ENCODE results near the gene CD8B. TPM values are rescaled to one million over a fixed set of nuclear protein-coding genes. Genes with fewer than 3 reads are reported as not detected.

The CD8B gene
- total and polyA plus RNA-seq, 12 donors, result 0.11 to 4.5 (median 0.68) TPM; not detected in 1

DNA sequence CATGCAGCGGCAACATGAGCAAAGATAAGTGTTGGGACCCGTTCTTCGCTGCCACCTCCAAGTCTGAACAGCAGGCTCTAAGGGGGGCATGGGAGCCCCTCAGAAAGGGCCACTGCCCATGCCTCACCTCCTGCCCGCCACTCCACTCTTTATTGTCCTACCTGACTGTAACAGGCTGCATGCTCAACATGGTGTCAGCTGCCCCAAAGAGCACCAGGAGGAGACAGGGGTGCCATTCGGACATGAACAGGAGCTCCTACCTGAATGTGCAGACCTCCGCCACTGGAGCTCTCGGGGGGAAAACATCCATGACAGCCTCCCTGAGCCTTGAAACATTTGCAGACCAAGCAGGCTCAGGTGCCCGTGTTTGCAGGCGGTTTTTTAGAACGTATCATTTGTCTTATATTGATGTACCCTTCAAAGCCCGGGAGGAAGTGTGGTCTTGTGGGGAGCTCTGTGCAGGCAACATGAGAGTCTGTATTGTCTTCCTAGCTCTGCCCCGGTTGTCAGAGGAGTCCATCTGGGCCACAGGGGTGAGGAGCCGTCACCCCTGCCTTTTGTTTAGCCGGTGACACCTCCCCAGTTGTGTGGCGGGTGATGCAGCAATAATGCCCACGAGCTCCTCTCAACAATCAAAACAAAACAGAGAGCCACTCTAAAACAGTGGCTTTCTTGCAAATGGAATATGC lies 35.8 kb downstream of the CD8B start:
- no peak overlapping the region for H3K27ac ChIP-seq
- no peaks in the 10 kb centered on the region for H3K27me3 ChIP-seq
- WGBS, 4 donors, result 73 to 81% (median 74%) methylated on average over 11 to 16 of the region's 16 CpGs
- H3K9me3 ChIP-seq (replicated peaks in 1 of 3), result no peaks in the 10 kb centered on the region
- TF ChIP-seq, protein P1, sequence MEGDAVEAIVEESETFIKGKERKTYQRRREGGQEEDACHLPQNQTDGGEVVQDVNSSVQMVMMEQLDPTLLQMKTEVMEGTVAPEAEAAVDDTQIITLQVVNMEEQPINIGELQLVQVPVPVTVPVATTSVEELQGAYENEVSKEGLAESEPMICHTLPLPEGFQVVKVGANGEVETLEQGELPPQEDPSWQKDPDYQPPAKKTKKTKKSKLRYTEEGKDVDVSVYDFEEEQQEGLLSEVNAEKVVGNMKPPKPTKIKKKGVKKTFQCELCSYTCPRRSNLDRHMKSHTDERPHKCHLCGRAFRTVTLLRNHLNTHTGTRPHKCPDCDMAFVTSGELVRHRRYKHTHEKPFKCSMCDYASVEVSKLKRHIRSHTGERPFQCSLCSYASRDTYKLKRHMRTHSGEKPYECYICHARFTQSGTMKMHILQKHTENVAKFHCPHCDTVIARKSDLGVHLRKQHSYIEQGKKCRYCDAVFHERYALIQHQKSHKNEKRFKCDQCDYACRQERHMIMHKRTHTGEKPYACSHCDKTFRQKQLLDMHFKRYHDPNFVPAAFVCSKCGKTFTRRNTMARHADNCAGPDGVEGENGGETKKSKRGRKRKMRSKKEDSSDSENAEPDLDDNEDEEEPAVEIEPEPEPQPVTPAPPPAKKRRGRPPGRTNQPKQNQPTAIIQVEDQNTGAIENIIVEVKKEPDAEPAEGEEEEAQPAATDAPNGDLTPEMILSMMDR (IDR thresholded peaks at IDR 0.05), result no peak
- TF ChIP-seq POLR2A (IDR thresholded peaks at IDR 0.05), result no peak
- intact Hi-C loops (cut with DNase I), result no loop called here
- no peaks in the 10 kb centered on the region for H3K4me1 ChIP-seq (replicated peaks in 1 of 2)
- no peak overlapping the region for H3K4me3 ChIP-seq
- no peaks in the 10 kb centered on the region for H3K36me3 ChIP-seq (replicated peaks in 1 of 2)
- no peak for DNase-seq

DNA sequence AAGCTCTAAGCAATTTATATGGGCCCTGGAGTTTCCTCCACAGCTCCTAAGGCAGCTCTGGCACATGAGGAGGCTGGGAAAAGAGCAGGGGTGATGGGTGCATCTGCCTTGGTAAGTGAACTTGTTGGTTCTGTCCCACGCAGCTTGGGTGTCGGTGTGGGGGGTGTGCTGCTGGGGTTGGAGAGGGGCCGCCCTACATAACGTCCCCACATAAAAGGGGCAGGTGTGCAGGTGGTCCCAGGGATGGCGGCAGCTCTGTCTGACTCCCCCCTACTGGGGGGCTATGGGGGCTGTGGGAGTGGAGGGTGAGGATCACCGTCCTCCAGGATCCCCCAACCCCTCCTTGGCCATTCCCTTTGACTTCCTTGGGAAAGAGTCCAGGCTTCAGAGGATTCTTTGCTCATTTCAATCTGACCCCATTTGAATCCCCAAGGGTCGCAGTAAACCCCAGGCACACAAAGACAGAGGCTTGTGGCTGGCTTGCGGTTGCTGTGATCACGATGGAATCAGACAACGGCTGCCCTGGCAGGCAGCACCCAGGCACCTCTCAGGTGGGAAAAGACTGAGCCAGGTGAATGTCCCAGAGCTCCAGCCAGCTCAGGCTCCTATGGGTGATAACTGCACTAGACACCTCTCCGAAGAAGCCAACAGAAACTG lies 36.5 kb downstream of the CD8B start:
- H3K4me1 ChIP-seq (replicated peaks in 1 of 2), result no peaks in the 10 kb centered on the region
- H3K9me3 ChIP-seq (replicated peaks in 1 of 3), result no peaks in the 10 kb centered on the region
- H3K27ac ChIP-seq, result no peak overlapping the region
- H3K4me3 ChIP-seq, result no peak overlapping the region
- H3K36me3 ChIP-seq (replicated peaks in 1 of 2), result no peaks in the 10 kb centered on the region
- intact Hi-C loops (cut with DNase I), result no loop called here
- H3K27me3 ChIP-seq, result no peaks in the 10 kb centered on the region
- 84 to 93% (median 89%) methylated on average over 9 to 11 of the region's 11 CpGs for WGBS, 4 donors
- TF ChIP-seq, protein P1 (IDR thresholded peaks at IDR 0.05), result no peak
- TF ChIP-seq POLR2A (IDR thresholded peaks at IDR 0.05), result no peak
- no peak for DNase-seq

DNA sequence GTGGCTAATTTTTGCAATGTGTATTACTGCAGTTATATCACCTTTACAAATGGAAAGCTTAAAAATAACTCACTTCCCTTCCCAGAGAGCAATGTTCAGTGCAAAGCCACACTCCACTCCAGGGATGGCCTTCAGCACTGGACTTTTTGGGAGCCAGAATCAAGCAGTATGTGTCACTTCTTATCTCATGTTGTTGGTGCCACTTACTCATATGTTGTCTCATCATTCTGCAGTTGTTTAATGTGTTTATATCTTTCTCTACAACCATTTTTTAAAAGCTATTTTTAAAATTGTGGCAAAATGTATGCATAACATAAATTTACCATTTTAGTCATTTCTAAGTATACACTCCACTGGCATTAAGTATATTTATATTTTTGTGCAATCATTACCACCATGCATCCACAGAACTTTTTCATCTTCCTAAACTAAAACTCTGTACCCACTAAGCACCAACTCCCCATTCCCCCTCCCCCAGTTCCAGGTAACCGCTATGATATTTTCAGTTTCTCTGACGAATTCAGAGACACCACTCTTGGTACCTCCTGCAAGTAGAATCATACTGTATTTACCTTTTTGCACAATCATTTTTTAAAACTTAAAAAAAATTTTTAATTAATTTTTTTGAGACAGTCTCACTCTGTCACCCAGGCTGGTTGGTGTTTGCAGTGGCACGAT lies 38.9 kb downstream of the CD8B start:
- H3K27ac ChIP-seq, result no peak overlapping the region
- 55 to 90% (median 76%) methylated on average over 3 of the region's 3 CpGs for WGBS, 4 donors
- no peaks in the 10 kb centered on the region for H3K9me3 ChIP-seq (replicated peaks in 1 of 3)
- TF ChIP-seq POLR2A (IDR thresholded peaks at IDR 0.05), result no peak
- TF ChIP-seq, protein P1 (IDR thresholded peaks at IDR 0.05), result no peak
- H3K27me3 ChIP-seq, result no peaks in the 10 kb centered on the region
- no peaks in the 10 kb centered on the region for H3K36me3 ChIP-seq (replicated peaks in 1 of 2)
- no peaks in the 10 kb centered on the region for H3K4me1 ChIP-seq (replicated peaks in 1 of 2)
- intact Hi-C loops (cut with DNase I), result no loop called here
- no peak for DNase-seq
- no peak overlapping the region for H3K4me3 ChIP-seq

DNA sequence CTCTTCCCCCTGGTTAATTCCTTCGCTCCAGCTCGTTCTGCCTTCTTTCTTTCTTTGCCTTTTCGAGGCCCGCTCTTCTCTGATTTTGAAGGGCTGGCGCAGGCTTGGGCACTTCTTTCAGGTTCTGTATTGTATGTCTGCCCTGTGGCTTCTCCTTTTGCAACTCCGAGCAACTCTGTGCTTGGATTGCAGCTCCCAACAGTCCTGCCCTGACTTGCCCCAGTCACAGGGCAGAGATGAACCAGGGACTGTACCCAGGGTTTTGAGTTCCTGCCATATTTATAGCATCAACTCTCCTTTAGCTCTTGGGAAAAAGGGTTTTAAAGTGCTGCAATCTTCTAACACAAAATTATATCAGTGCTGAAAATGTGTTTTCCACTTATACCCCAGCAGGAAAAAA lies 39.8 kb downstream of the CD8B start:
- no peaks in the 10 kb centered on the region for H3K36me3 ChIP-seq (replicated peaks in 1 of 2)
- H3K4me1 ChIP-seq (replicated peaks in 1 of 2), result no peaks in the 10 kb centered on the region
- 79 to 94% (median 83%) methylated on average over 6 of the region's 6 CpGs for WGBS, 4 donors
- no peaks in the 10 kb centered on the region for H3K9me3 ChIP-seq (replicated peaks in 1 of 3)
- no peaks in the 10 kb centered on the region for H3K27me3 ChIP-seq
- DNase-seq, result no peak
- intact Hi-C loops (cut with DNase I), result no loop called here
- no peak for TF ChIP-seq POLR2A (IDR thresholded peaks at IDR 0.05)
- TF ChIP-seq, protein P1 (IDR thresholded peaks at IDR 0.05), result no peak
- no peak overlapping the region for H3K4me3 ChIP-seq
- H3K27ac ChIP-seq, result no peak overlapping the region
